HEK293 (cell line): ENCODE results near the gene HMG20B.

Experiments
- HOXD13 ChIP-seq: sonication (generic); formaldehyde crosslinking; IDR thresholded peaks from 2 replicates; pipeline ENCODE4 v1.8.0; 2022; ENCODE audit warnings: missing genetic modification reagents, borderline replicate concordance
- KLF8 ChIP-seq: fragments of 450-650 bp; formaldehyde crosslinking; IDR thresholded peaks from 2 replicates; pipeline ENCODE4 v1.5.1; 2016; ENCODE audit warnings: missing biosample characterization, missing genetic modification characterization
- KLF9 ChIP-seq: fragments of 450-650 bp; formaldehyde crosslinking; IDR thresholded peaks from 2 replicates; pipeline ENCODE4 v1.5.1; 2016; ENCODE audit warnings: missing biosample characterization, missing genetic modification characterization, low read depth
- MEIS1 ChIP-seq: sonication (generic); formaldehyde crosslinking; IDR thresholded peaks from 2 replicates; pipeline ENCODE4 v1.8.1; 2022; ENCODE audit warnings: missing genetic modification reagents, mild to moderate bottlenecking, borderline replicate concordance
- MZF1 ChIP-seq: fragments of 450-650 bp; formaldehyde crosslinking; IDR thresholded peaks from 2 replicates; pipeline ENCODE4 v1.5.1; 2017; ENCODE audit warnings: missing biosample characterization, missing genetic modification characterization, borderline replicate concordance
- PRDM1 ChIP-seq: fragments of 450-650 bp; formaldehyde crosslinking; IDR thresholded peaks from 2 replicates; pipeline ENCODE4; 2016; ENCODE audit warnings: missing biosample characterization, missing genetic modification characterization
- PRDM2 ChIP-seq: fragments of 450-650 bp; formaldehyde crosslinking; IDR thresholded peaks from 2 replicates; pipeline ENCODE4 v1.5.1; 2016; ENCODE audit warnings: missing biosample characterization, missing genetic modification characterization, borderline replicate concordance
- PRDM6 ChIP-seq: fragments of 450-650 bp; formaldehyde crosslinking; IDR thresholded peaks from 2 replicates; pipeline ENCODE4 v1.5.1; 2017; ENCODE audit warnings: missing biosample characterization, missing genetic modification characterization
- SP7 ChIP-seq: fragments of 450-650 bp; formaldehyde crosslinking; IDR thresholded peaks from 2 replicates; pipeline ENCODE4 v1.5.1; 2016; ENCODE audit warnings: missing biosample characterization, missing genetic modification characterization
- ZBTB48 ChIP-seq: fragments of 450-650 bp; formaldehyde crosslinking; IDR thresholded peaks from 2 replicates; pipeline ENCODE4 v1.5.1; 2016; ENCODE audit warnings: missing biosample characterization, missing genetic modification characterization
- ZEB2 ChIP-seq: fragments of 450-650 bp; formaldehyde crosslinking; IDR thresholded peaks from 2 replicates; pipeline ENCODE4 v1.5.1; 2016; ENCODE audit warnings: missing biosample characterization, missing genetic modification characterization
- ZNF114 ChIP-seq: fragments of 450-650 bp; formaldehyde crosslinking; IDR thresholded peaks from 2 replicates; pipeline ENCODE4 v1.5.0; 2017; ENCODE audit warnings: missing biosample characterization, missing genetic modification characterization
- ZNF132 ChIP-seq: fragments of 450-650 bp; formaldehyde crosslinking; IDR thresholded peaks from 2 replicates; pipeline ENCODE4 v1.5.1; 2017; ENCODE audit warnings: missing biosample characterization, missing genetic modification characterization, borderline replicate concordance
- ZNF19 ChIP-seq: fragments of 450-650 bp; formaldehyde crosslinking; IDR thresholded peaks from 2 replicates; pipeline ENCODE4; 2016; ENCODE audit warnings: missing biosample characterization, missing genetic modification characterization, low read depth
- ZNF2 ChIP-seq: fragments of 450-650 bp; formaldehyde crosslinking; IDR thresholded peaks from 2 replicates; pipeline ENCODE4 v1.5.1; 2016; ENCODE audit warnings: missing biosample characterization, missing genetic modification characterization
- ZNF211 ChIP-seq: fragments of 450-650 bp; formaldehyde crosslinking; IDR thresholded peaks from 2 replicates; pipeline ENCODE4 v1.5.1; 2016; ENCODE audit warnings: low read depth, missing biosample characterization, missing genetic modification characterization
- ZNF214 ChIP-seq: fragments of 450-650 bp; formaldehyde crosslinking; IDR thresholded peaks from 2 replicates; pipeline ENCODE4 v1.5.1; 2017; ENCODE audit warnings: missing biosample characterization, mild to moderate bottlenecking, missing genetic modification characterization, borderline replicate concordance
- ZNF248 ChIP-seq: fragments of 450-650 bp; formaldehyde crosslinking; IDR thresholded peaks from 2 replicates; pipeline ENCODE4 v1.5.1; 2017; ENCODE audit warnings: missing biosample characterization, missing genetic modification characterization
- ZNF26 ChIP-seq: fragments of 450-650 bp; formaldehyde crosslinking; IDR thresholded peaks from 2 replicates; pipeline ENCODE4 v1.5.1; 2016; ENCODE audit warnings: missing biosample characterization, missing genetic modification characterization
- ZNF335 ChIP-seq: fragments of 450-650 bp; formaldehyde crosslinking; conservative IDR thresholded peaks from 2 replicates; pipeline ENCODE4 v1.5.1; 2016; ENCODE audit warnings: missing biosample characterization, missing genetic modification characterization
- ZNF341 ChIP-seq: fragments of 450-650 bp; formaldehyde crosslinking; IDR thresholded peaks from 2 replicates; pipeline ENCODE4; 2016; ENCODE audit warnings: low read depth, missing biosample characterization, missing genetic modification characterization
- ZNF391 ChIP-seq: fragments of 450-650 bp; formaldehyde crosslinking; IDR thresholded peaks from 2 replicates; pipeline ENCODE4 v1.5.1; 2016; ENCODE audit warnings: low read depth, missing biosample characterization, missing genetic modification characterization, borderline replicate concordance
- ZNF426 ChIP-seq: fragments of 450-650 bp; formaldehyde crosslinking; IDR thresholded peaks from 2 replicates; pipeline ENCODE4 v1.5.1; 2017; ENCODE audit warnings: missing biosample characterization, missing genetic modification characterization, mild to moderate bottlenecking, inconsistent platforms, moderate library complexity
- ZNF549 ChIP-seq: fragments of 450-650 bp; IDR thresholded peaks from 2 replicates; pipeline ENCODE4 v1.5.1; 2018; ENCODE audit warnings: missing biosample characterization, missing genetic modification characterization, mild to moderate bottlenecking, inconsistent platforms, moderate library complexity
- ZNF600 ChIP-seq: fragments of 450-650 bp; formaldehyde crosslinking; IDR thresholded peaks from 2 replicates; pipeline ENCODE4 v1.5.1; 2016; ENCODE audit warnings: missing biosample characterization, missing genetic modification characterization
- ZNF621 ChIP-seq: fragments of 450-650 bp; formaldehyde crosslinking; IDR thresholded peaks from 2 replicates; pipeline ENCODE4 v1.5.1; 2017; ENCODE audit warnings: missing biosample characterization, missing genetic modification characterization
- ZNF660 ChIP-seq: fragments of 450-650 bp; IDR thresholded peaks from 2 replicates; pipeline ENCODE4 v1.5.1; 2018; ENCODE audit warnings: missing biosample characterization, mild to moderate bottlenecking, missing genetic modification characterization
- ZNF664 ChIP-seq: fragments of 450-650 bp; formaldehyde crosslinking; IDR thresholded peaks from 2 replicates; pipeline ENCODE4 v1.5.1; 2016; ENCODE audit warnings: missing biosample characterization, missing genetic modification characterization
- ZNF677 ChIP-seq: fragments of 450-650 bp; IDR thresholded peaks from 2 replicates; pipeline ENCODE4 v1.5.0; 2018; ENCODE audit warnings: missing biosample characterization, mild to moderate bottlenecking, missing genetic modification characterization, moderate library complexity
- ZNF76 ChIP-seq: fragments of 450-650 bp; formaldehyde crosslinking; IDR thresholded peaks from 2 replicates; pipeline ENCODE4; 2016; ENCODE audit warnings: low read depth, missing biosample characterization, missing genetic modification characterization, borderline replicate concordance
- TF ChIP-seq, protein P1 (sequence below): fragments of 450-650 bp; formaldehyde crosslinking; IDR thresholded peaks from 2 replicates; pipeline ENCODE4 v1.5.1; 2016; ENCODE audit warnings: missing biosample characterization, missing genetic modification characterization, low read depth

HMG20B gene

DNA sequence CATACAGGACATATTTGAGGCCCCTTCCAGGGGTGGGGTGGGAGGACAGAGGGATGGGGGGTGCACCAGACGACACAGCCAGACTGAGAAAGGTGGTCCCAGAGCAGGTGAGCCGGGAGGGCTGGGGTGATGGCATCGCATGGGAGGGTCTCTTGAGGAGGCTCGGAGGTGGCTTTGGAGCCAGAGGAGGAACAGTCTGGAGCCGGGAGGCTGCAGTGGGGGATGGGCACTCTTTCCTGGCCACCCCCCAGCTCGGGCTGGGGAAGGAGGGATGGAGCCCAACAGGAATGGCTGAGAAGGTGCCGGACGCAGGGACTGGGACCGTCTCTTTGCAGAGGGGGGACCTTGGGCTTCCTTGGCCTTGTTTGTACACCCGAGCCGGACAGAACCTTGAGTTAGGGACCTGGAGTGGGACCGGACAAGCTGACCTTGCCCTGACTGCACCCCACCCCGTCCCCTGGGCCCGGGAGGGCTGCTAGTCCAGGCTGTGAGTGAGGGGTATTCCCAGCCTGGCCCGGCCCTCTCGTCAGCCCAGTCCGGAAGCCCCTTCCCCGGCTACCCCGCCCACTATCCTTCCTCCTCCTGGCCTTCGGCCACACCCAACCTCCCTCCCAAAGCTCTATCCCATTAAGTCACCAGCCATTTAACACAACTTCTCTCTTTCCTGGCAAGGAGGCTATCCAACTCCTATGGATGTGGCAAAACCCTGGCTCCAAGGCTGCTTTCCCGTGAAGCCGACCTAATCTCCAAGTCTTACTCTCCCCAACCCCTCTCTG lies 34.7 kb downstream of the HMG20B start (continued):
- TF ChIP-seq HOXD13 (CRISPR knock-in tag) (no peak), ZBTB48 (tag by site-specific recombination) (peak; percentile 74), ZNF341 (tag by site-specific recombination) (peak; percentile 65), ZNF211 (tag by site-specific recombination) (no peak), ZEB2 (0 out of 2 replicates have a peak, but pooled peaks have one; percentile 6), ZNF677 (peak; percentile 98), MEIS1 (CRISPR knock-in tag) (no peak), KLF8 (tag by site-specific recombination) (peak; percentile 20), ZNF335 (tag by site-specific recombination) (no peak), ZNF660 (no peak), ZNF76 (tag by site-specific recombination) (no peak), MZF1 (tag by site-specific recombination) (no peak), PRDM6 (tag by site-specific recombination) (no peak), ZNF248 (tag by site-specific recombination) (no peak), ZNF19 (no peak), ZNF621 (no peak), ZNF600 (tag by site-specific recombination) (0 out of 2 replicates have a peak, but pooled peaks have one; percentile 21), KLF9 (peak; percentile 82), PRDM2 (tag by site-specific recombination) (no peak), ZNF549 (tag by site-specific recombination) (no peak), PRDM1 (tag by site-specific recombination) (no peak), ZNF114 (no peak), ZNF2 (no peak), ZNF214 (tag by site-specific recombination) (no peak), ZNF664 (tag by site-specific recombination) (no peak), ZNF391 (no peak), ZNF26 (no peak), ZNF132 (no peak), ZNF426 (no peak), SP7 (tag by site-specific recombination) (no peak)
- TF ChIP-seq, protein P1, sequence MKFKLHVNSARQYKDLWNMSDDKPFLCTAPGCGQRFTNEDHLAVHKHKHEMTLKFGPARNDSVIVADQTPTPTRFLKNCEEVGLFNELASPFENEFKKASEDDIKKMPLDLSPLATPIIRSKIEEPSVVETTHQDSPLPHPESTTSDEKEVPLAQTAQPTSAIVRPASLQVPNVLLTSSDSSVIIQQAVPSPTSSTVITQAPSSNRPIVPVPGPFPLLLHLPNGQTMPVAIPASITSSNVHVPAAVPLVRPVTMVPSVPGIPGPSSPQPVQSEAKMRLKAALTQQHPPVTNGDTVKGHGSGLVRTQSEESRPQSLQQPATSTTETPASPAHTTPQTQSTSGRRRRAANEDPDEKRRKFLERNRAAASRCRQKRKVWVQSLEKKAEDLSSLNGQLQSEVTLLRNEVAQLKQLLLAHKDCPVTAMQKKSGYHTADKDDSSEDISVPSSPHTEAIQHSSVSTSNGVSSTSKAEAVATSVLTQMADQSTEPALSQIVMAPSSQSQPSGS (tag by site-specific recombination) = no peak
